ENCODE data around the gene WWP2. TPM values are rescaled to one million over a fixed set of nuclear protein-coding genes. Genes with fewer than 3 reads are reported as not detected.

WWP2 gene
- polyA plus RNA-seq, 1 donor (not counting 4 experiments of a cell fraction or from before 2014, with no cell fraction given): 6.9 TPM

DNA sequence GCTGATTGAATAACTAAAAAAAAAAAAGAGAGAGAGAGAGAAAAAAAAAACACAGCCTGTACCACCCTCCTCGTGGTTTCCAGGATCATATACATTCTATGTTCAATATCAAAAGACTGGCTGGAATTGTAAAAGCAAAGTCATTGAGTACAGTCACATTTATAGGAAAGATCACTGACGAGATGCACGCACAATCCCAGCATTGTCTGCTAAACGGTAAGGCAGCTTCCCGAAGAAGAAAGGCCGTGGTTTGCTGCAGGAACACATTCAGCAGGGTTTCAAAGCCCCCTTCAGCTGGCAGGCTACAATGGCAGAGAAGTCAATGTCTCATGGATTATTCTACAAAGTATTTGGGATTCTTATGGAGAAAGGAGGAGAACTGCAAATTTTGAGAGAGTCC, 45.1 kb upstream of the WWP2 start:
- no peak overlapping the region for H2AFZ ChIP-seq (ENCODE audit: control insufficient read depth, low read length)
- H3K9me1 ChIP-seq (ENCODE audit: control insufficient read depth, extremely low read depth, insufficient read depth, low read length): no peaks in the 10 kb centered on the region
- no peak overlapping the region for H3K4me3 ChIP-seq (ENCODE audit: control insufficient read depth in 2 of 3, extremely low read depth in 1 of 3, insufficient read depth in 2 of 3, low read depth in 1 of 3, low read length in 3 of 3)
- H3K4me2 ChIP-seq (ENCODE audit: control insufficient read depth, extremely low read depth, insufficient read depth, low read depth, low read length): no peak overlapping the region
- DNase-seq (ENCODE audit: low read depth, low spot score): no peak
- TF ChIP-seq EZH2 (IDR thresholded peaks at IDR 0.05; ENCODE audit: low read length): no peak
- TF ChIP-seq, protein P1, sequence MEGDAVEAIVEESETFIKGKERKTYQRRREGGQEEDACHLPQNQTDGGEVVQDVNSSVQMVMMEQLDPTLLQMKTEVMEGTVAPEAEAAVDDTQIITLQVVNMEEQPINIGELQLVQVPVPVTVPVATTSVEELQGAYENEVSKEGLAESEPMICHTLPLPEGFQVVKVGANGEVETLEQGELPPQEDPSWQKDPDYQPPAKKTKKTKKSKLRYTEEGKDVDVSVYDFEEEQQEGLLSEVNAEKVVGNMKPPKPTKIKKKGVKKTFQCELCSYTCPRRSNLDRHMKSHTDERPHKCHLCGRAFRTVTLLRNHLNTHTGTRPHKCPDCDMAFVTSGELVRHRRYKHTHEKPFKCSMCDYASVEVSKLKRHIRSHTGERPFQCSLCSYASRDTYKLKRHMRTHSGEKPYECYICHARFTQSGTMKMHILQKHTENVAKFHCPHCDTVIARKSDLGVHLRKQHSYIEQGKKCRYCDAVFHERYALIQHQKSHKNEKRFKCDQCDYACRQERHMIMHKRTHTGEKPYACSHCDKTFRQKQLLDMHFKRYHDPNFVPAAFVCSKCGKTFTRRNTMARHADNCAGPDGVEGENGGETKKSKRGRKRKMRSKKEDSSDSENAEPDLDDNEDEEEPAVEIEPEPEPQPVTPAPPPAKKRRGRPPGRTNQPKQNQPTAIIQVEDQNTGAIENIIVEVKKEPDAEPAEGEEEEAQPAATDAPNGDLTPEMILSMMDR (optimal IDR thresholded peaks at IDR 0.05 in 1 of 3, IDR thresholded peaks at IDR 0.05 in 1 of 3, conservative IDR thresholded peaks at IDR 0.05 in 1 of 3; ENCODE audit: extremely low read depth in 1 of 3, insufficient read depth in 2 of 3, low read length in 3 of 3): no peak
- no peak overlapping the region for H3K9ac ChIP-seq (ENCODE audit: control insufficient read depth, extremely low read depth, insufficient read depth, low read length)
- peaks cover 2% of the 10 kb centered on the region for H3K4me1 ChIP-seq (ENCODE audit: control insufficient read depth, extremely low read depth, insufficient read depth, low read length)
- H3K9me3 ChIP-seq (ENCODE audit: control insufficient read depth, low read depth, low read length): no peaks in the 10 kb centered on the region
- H3K36me3 ChIP-seq (ENCODE audit: control insufficient read depth in 2 of 2, extremely low read depth in 1 of 2, insufficient read depth in 2 of 2, low read length in 2 of 2): peaks cover 19 to 21% of the 10 kb centered on the region in 2 experiments
- no peaks in the 10 kb centered on the region for H4K20me1 ChIP-seq (ENCODE audit: control insufficient read depth, extremely low read depth, insufficient read depth, low read length)
- no peak for FAIRE-seq
- H3K27ac ChIP-seq (ENCODE audit: control insufficient read depth, insufficient read depth, low read length): no peak overlapping the region
- H3K79me2 ChIP-seq (ENCODE audit: control insufficient read depth, insufficient read depth, low read length): peaks cover 10% of the 10 kb centered on the region
- H3K27me3 ChIP-seq (ENCODE audit: control insufficient read depth, extremely low read depth, insufficient read depth, low read length): no peaks in the 10 kb centered on the region
- dilution Hi-C loops (cut with MboI; ENCODE audit: extremely low pct_ligation_motif_present, low sequenced_read_pairs): no loop called here

DNA sequence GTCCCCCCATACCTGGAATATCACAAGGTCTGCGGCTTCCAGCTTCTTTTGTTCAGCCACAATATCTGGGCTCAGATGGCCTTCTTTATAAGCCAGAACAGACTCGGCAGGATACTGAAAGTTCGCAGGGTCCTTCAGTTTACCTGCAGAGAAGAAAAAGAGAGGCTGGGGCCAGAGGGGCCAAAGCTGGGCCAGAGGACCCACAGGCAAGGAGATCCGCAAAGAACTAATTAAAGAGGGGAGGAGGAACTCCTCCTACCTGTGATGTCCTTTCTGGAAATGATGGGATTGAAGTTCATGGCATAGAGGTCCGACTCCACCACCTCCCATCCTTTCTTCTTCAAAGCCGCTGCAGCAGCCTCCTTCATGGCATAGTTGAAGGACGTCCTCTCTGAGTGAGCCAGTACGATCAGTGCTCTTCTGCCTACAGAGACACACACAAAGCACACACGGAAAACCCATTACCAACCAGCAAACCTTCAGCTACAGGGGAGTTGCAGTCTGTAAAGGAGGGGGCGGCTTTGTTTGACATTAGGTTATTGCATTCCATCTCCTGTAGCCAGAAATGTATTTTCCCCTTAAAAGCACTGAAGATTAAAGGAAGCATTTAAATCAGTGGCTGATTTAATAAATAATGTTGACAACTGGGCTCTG, 43.9 kb upstream of the WWP2 start:
- H3K9me1 ChIP-seq (ENCODE audit: control insufficient read depth, extremely low read depth, insufficient read depth, low read length): no peaks in the 10 kb centered on the region
- no peak for TF ChIP-seq EZH2 (IDR thresholded peaks at IDR 0.05; ENCODE audit: low read length)
- TF ChIP-seq, protein P1 (optimal IDR thresholded peaks at IDR 0.05 in 1 of 3, IDR thresholded peaks at IDR 0.05 in 1 of 3, conservative IDR thresholded peaks at IDR 0.05 in 1 of 3; ENCODE audit: extremely low read depth in 1 of 3, insufficient read depth in 2 of 3, low read length in 3 of 3): no peak
- H3K4me1 ChIP-seq (ENCODE audit: control insufficient read depth, extremely low read depth, insufficient read depth, low read length): no peaks in the 10 kb centered on the region
- no peak overlapping the region for H2AFZ ChIP-seq (ENCODE audit: control insufficient read depth, low read length)
- peaks cover 10% of the 10 kb centered on the region for H3K79me2 ChIP-seq (ENCODE audit: control insufficient read depth, insufficient read depth, low read length)
- DNase-seq (ENCODE audit: low read depth, low spot score): no peak
- no peaks in the 10 kb centered on the region for H3K27me3 ChIP-seq (ENCODE audit: control insufficient read depth, extremely low read depth, insufficient read depth, low read length)
- H3K4me2 ChIP-seq (ENCODE audit: control insufficient read depth, extremely low read depth, insufficient read depth, low read depth, low read length): no peak overlapping the region
- peaks cover 15 to 17% of the 10 kb centered on the region in 2 experiments for H3K36me3 ChIP-seq (ENCODE audit: control insufficient read depth in 2 of 2, extremely low read depth in 1 of 2, insufficient read depth in 2 of 2, low read length in 2 of 2)
- H4K20me1 ChIP-seq (ENCODE audit: control insufficient read depth, extremely low read depth, insufficient read depth, low read length): no peaks in the 10 kb centered on the region
- no peak overlapping the region for H3K27ac ChIP-seq (ENCODE audit: control insufficient read depth, insufficient read depth, low read length)
- no peak overlapping the region for H3K4me3 ChIP-seq (ENCODE audit: control insufficient read depth in 2 of 3, extremely low read depth in 1 of 3, insufficient read depth in 2 of 3, low read depth in 1 of 3, low read length in 3 of 3)
- no peak for FAIRE-seq
- H3K9ac ChIP-seq (ENCODE audit: control insufficient read depth, extremely low read depth, insufficient read depth, low read length): no peak overlapping the region
- H3K9me3 ChIP-seq (ENCODE audit: control insufficient read depth, low read depth, low read length): no peaks in the 10 kb centered on the region
- dilution Hi-C loops (cut with MboI; ENCODE audit: extremely low pct_ligation_motif_present, low sequenced_read_pairs): no loop called here

All from keratinocyte (primary cell).